Right cardiac atrium (tissue), 5 donors: ENCODE data around the gene TRA2A. TPM values are rescaled to one million over a fixed set of nuclear protein-coding genes. Genes with fewer than 3 reads are reported as not detected.
"Not testable (repeated sequence)": the region's sequence is repeated elsewhere in the genome, so short reads cannot be mapped to it uniquely, and the experiment has no call there.

Experiments
- ATAC-seq, 2 donors: fragments of 200-7000 bp; cut with Tn5 transposase; one replicate each; pipeline versions ENCODE4 v1.8.0 to v1.9.1; 2020; ENCODE audit warnings: moderate library complexity in 2 of 2, mild to moderate bottlenecking in 1 of 2
- DNase-seq, 3 donors: peaks; one replicate each; pipeline ENCODE4 v3.0.0-alpha.2; 2020
- H3K27ac ChIP-seq: one replicate; pipeline ENCODE4 v1.5.1; 2013; ENCODE audit warnings: mild to moderate bottlenecking, low read length, control low read depth, moderate library complexity
- H3K27me3 ChIP-seq: one replicate; pipeline ENCODE4 v1.6.1; 2013; ENCODE audit not compliant: control insufficient read depth, insufficient read depth
- H3K4me1 ChIP-seq: one replicate; pipeline ENCODE4 v1.6.1; 2013; ENCODE audit warnings: low read length; ENCODE audit not compliant: control insufficient read depth, insufficient read depth
- H3K4me3 ChIP-seq: one replicate; pipeline ENCODE4 v1.5.1; 2013; ENCODE audit warnings: low read length, control low read depth
- H3K9me3 ChIP-seq: one replicate; pipeline ENCODE4 v1.6.1; 2013; ENCODE audit warnings: low read length; ENCODE audit not compliant: control insufficient read depth
- WGBS: extraction: QIAGEN DNeasy Blood & Tissue Kit; methylation state at CpG from one replicate; pipeline ENCODE4 v1.1.7; 2013; 5-methylcytosine and 5-hydroxymethylcytosine counted together
- intact Hi-C, 4 donors: fragments of 100-400 bp; cut with DNase I; formaldehyde crosslinking; loops; one replicate each; pipeline versions ENCODE4 v1.11.0 to v1.14.0; 2022 to 2023
- polyA plus RNA-seq: library from polyadenylated mRNA; stranded (reverse); fragments of 200-250 nt; gene quantifications from one replicate; pipeline ENCODE4 v1.2.3, GENCODE V29; 2013
- total RNA-seq, 4 donors: library from RNA; stranded (reverse); fragmentation: NEBNext Ultra II Directional; extraction: Animal tissue kit (Norgen Biotek cat#: 25700); gene quantifications; one replicate each; pipeline ENCODE4 v1.2.1, GENCODE V29; 2021
- donor health status: healthy with polysubstance abuse.
- donor health status: DM: no; HTN: yes; CAD: no.
- donor health status: DM: no; HTN: no; CAD: no.
- donor health status: DM: no; HTN: yes; CAD: no; lungs with severe emphysema.
- donor health status: DM: yes; HTN: yes; CAD: no.

The TRA2A gene
- total and polyA plus RNA-seq, 5 donors: 31.9 to 52.1 (median 40.4) TPM

DNA sequence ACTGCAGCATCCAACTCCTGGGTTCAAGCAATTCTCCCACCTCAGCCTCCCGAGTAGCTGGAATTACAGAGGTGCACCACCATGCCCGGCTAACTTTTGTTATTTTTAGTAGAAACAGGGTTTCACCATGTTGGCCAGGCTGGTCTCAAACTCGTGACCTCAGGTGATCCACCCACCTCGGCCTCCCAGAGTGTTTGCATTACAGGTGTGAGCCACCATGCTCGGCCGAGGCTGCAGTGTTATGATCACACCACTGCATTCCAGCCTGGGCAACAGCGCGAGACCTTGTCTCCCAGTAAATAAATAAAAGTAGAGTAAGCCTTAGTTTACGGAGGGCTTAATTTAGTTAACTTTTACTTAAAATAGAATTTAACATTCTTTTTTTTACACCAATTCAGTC is 37.8 kb downstream of the TRA2A start:
- WGBS: 93% methylated on average over 9 of the region's 9 CpGs
- ATAC-seq: no peak

DNA sequence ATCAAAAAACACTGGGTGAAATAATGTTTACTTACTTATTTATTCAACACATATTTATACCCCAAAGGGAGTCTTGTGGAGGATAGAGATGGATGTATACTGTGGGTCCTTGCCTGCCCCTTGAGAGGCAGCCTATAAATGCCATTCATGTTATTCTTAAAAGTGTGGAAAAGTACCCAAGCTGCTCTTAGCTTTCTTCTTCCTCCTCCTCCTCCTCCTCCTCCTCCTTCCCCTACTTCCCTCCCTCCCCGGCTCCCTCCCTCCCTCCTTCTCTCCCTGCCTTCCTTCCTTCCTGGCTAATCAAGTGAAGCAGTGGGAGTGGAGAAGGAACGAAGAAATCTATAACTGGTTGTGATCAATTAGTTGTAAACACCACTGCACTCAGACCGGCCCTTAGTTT is 40.3 kb downstream of the TRA2A start:
- ATAC-seq (no peak), DNase-seq (no peak)
- Histone ChIP-seq H3K9me3 (no peaks in the 10 kb centered on the region), H3K4me1 (no peaks in the 10 kb centered on the region), H3K4me3 (no peak overlapping the region), H3K27ac (no peak overlapping the region), H3K27me3 (no peaks in the 10 kb centered on the region)
- intact Hi-C loops: no loop called here
- WGBS: 51% methylated on average over 3 of the region's 3 CpGs

More for the DNA sequence above, 37.8 kb downstream of the TRA2A start:
- H3K9me3 ChIP-seq: no peaks in the 10 kb centered on the region
- H3K4me1 ChIP-seq: no peaks in the 10 kb centered on the region
- no peak for DNase-seq
- H3K27me3 ChIP-seq: no peaks in the 10 kb centered on the region
- no peak overlapping the region for H3K27ac ChIP-seq
- intact Hi-C loops: no loop called here
- H3K4me3 ChIP-seq: no peak overlapping the region

GRCh38 chr7:23490357-23491135 is 41.2 kb downstream of the TRA2A start:
- Histone ChIP-seq H3K4me3 (peak overlapping the region; percentile 51), H3K9me3 (no peaks in the 10 kb centered on the region), H3K27me3 (no peaks in the 10 kb centered on the region), H3K4me1 (no peaks in the 10 kb centered on the region), H3K27ac (peak overlapping the region; percentile 2)
- ATAC-seq (peak; percentile 90 to 91), DNase-seq (peak; percentile 60 to 86 (median 81))
- intact Hi-C loops: no loop called here
- 46% methylated on average over 56 of the region's 56 CpGs for WGBS

DNA sequence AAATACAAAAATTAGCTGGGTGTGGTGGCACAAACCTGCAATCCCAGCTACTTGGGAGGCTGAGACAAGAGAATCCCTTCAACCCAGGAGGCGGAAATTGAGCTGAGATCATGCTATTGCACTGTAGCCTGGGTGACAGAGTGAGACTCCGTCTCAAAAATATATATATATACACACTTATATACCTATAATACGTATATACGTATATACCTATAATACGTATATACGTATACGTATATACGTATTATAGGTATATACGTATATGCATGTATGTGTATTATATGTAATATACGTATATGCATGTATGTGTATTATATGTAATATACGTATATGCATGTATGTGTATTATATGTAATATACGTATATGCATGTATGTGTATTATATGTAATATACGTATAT is 43.1 kb downstream of the TRA2A start:
- ATAC-seq, DNase-seq, H3K27ac ChIP-seq, H3K4me3 ChIP-seq, H3K9me3 ChIP-seq, intact Hi-C loops, H3K27me3 ChIP-seq, H3K4me1 ChIP-seq: not testable (repeated sequence)
- WGBS: 98% methylated on average over 13 of the region's 13 CpGs

DNA sequence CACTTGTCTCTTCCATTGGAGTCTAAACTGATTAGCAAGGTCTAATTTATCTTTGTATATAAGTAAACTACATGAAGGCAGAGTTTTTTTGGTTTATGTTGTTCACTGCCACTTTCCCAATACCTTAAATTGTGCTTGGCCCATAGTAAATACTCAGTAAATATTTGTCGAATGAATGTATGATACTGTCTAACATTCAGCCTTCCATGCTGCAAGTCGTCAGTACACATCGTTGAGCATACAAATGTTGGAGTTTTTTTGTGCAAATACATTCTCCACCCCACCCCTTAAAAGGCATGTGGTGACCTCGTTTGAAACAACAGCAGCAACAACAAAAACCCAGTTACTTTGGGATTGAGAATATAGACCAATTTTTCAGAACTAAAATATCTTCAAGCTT is 44.1 kb downstream of the TRA2A start:
- no peaks in the 10 kb centered on the region for H3K4me1 ChIP-seq

GRCh38 chr7:23486002-23486773 is 45.6 kb downstream of the TRA2A start:
- Histone ChIP-seq H3K4me3 (no peak overlapping the region), H3K27ac (no peak overlapping the region), H3K27me3 (no peaks in the 10 kb centered on the region), H3K4me1 (no peaks in the 10 kb centered on the region), H3K9me3 (no peaks in the 10 kb centered on the region)
- intact Hi-C loops: no loop called here
- ATAC-seq (no peak), DNase-seq (no peak)
- WGBS: 79% methylated on average over 13 of the region's 13 CpGs

More for the DNA sequence above, 44.1 kb downstream of the TRA2A start:
- Histone ChIP-seq H3K9me3 (no peaks in the 10 kb centered on the region), H3K27me3 (no peaks in the 10 kb centered on the region), H3K4me3 (no peak overlapping the region), H3K27ac (no peak overlapping the region)
- intact Hi-C loops: no loop called here
- ATAC-seq (no peak), DNase-seq (no peak)
- WGBS: 53% methylated on average over 4 of the region's 4 CpGs

GRCh38 chr7:23482686-23483085 is 49.1 kb downstream of the TRA2A start:
- Histone ChIP-seq H3K27me3 (peaks cover 3% of the 10 kb centered on the region), H3K9me3 (no peaks in the 10 kb centered on the region), H3K4me3 (no peak overlapping the region), H3K27ac (no peak overlapping the region), H3K4me1 (no peaks in the 10 kb centered on the region)
- DNase-seq (no peak), ATAC-seq (no peak)
- 95% methylated on average over 4 of the region's 4 CpGs for WGBS
- intact Hi-C loops: no loop called here

DNA sequence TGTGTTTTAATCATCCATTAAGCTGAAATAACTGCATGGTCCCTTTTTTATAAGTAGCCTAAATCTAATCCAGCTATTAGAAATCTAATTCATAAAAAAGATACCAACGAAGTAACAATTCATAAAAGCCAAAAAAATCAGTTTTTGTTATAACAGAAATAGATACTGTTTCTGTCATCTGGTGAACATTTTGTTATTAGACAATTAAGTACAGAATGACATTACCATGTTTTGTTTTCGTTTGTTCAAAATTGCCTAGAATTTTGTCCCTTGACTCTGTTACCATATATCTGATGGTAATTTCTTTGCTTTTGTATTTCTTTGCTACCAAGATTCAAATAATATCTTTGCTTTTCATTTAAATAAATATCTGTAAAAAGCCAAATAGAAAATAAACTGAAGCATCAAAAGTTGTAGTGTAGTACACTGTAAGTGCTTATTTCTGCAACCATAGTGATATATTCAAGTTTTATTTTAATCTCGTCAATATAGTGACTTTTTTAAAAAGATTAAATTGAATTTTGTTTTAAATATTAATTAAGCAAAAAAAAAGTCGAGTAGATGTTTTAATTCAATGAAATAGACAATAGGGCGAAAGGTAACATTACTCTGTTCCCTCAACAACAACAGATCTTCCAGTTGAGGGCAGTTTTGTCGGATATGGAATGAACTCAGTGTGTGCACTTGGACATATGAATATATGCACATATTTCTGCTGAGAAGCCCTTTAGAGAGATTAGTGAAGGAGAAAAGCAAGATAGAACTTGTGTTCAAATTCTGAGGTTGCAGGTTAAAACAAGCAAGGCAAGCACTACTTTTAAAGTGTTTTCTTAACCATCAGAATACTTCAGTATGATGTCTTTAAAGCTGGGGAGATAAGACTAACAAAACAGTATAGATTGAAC is 53.6 kb downstream of the TRA2A start:
- ATAC-seq: no peak
- 88% methylated on average over 6 of the region's 6 CpGs for WGBS
- Histone ChIP-seq H3K4me3 (no peak overlapping the region), H3K27me3 (peaks cover 8% of the 10 kb centered on the region), H3K4me1 (no peaks in the 10 kb centered on the region), H3K27ac (no peak overlapping the region), H3K9me3 (no peaks in the 10 kb centered on the region)
- no peak for DNase-seq
- intact Hi-C loops: no loop called here

DNA sequence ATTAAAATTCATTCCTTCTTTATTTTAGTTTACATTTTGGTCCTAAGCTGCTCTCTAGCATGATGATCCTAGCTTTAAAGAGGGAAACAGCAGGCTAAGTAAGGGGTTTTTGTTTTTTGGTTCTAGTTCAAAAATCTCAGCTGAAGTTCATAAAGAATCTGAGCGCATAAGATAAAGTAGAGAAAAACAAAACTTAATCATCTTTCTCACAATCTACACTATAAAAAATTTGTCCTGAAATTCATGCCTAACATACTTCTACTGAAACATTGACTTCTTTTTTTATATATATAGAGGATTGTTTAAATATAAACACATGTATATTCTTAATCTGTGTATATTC is 54.7 kb downstream of the TRA2A start:
- intact Hi-C loops: no loop called here
- ATAC-seq (no peak), DNase-seq (no peak)
- 83% methylated on average over 1 of the region's 1 CpG for WGBS
- no peak overlapping the region for H3K27ac ChIP-seq
- H3K4me1 ChIP-seq: no peaks in the 10 kb centered on the region
- peaks cover 8% of the 10 kb centered on the region for H3K27me3 ChIP-seq
- H3K4me3 ChIP-seq: no peak overlapping the region
- H3K9me3 ChIP-seq: no peaks in the 10 kb centered on the region

DNA sequence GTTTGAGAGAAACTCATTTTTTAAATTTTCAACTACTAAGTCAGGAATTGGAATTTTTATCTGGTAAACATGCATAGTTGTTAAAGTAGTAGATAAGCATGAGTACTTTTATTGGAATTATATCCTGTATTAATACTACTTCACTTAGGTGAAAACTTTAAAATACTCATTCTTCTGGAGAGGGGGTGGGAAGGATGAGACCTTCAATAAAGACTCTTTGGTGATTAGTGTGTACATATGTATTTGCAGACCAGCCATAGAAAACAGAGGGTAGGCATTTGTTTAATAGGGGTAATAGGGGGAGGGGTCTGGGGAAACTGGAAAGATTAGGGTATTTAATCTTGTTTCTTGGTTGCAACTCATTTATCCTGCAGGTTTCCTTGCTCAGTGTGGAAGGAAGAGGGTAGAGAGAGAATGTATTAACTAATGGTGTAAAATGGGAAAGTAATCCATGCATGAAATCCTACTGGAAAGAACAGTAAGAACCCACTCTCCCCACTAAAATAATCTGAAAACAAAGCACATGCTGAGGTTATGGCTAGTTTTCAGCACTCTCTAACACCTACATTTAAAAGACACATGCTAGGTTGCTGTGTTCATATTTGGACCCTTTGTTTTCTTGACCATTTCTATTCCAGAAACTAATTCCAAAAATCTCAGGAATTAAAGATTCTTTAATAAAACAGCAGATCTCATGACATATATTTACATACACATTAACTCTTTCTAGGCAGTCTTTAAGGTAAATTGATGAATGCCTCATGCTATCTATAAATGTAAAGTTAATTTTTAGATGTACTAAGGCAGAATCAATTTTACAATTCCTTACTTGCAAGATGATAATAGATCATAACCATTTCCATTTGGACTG is 55.3 kb downstream of the TRA2A start:
- Histone ChIP-seq H3K4me1 (no peaks in the 10 kb centered on the region), H3K27ac (no peak overlapping the region), H3K27me3 (peaks cover 10% of the 10 kb centered on the region), H3K4me3 (no peak overlapping the region), H3K9me3 (no peaks in the 10 kb centered on the region)
- DNase-seq (no peak), ATAC-seq (no peak)
- intact Hi-C loops: no loop called here
